Fibroblast of pulmonary artery (primary cell): ENCODE results near the gene NCK2.

Experiments used
- DNase-seq: peaks from one replicate; pipeline ENCODE4 v3.0.0-alpha.2; 2010; ENCODE audit warnings: low read depth
- H3K4me3 ChIP-seq: replicated peaks from 2 replicates; pipeline ENCODE4 v1.5.1; 2011; ENCODE audit warnings: low read depth, mild to moderate bottlenecking, control low read depth, low read length, moderate library complexity
- TF ChIP-seq, protein P1 (sequence below): IDR thresholded peaks from 2 replicates; pipeline ENCODE4 v1.5.1; 2011; ENCODE audit warnings: mild to moderate bottlenecking, control low read depth, low read length, inconsistent platforms; ENCODE audit errors: missing control alignments

Gene NCK2

DNA sequence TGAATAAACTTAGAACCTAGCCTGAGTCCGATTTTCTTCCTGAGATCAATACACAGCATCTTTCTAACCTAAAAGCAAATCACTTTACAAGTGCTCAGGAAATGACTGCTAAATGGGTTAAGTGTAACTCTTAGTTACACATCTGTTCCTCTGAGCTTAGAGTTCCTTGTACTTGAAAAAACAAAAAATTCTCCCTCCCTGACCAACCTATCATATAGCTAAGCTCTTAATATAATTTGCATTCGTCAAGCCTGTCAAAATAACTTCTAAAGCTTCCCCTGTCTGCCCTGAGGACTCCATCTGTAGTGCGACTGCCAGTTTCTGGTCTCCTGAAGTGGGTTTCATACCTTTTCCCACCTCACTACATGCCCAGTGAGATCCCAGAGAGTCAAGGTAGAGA lies 190.4 kb downstream of the NCK2 start:
- no peak for DNase-seq
- TF ChIP-seq, protein P1, sequence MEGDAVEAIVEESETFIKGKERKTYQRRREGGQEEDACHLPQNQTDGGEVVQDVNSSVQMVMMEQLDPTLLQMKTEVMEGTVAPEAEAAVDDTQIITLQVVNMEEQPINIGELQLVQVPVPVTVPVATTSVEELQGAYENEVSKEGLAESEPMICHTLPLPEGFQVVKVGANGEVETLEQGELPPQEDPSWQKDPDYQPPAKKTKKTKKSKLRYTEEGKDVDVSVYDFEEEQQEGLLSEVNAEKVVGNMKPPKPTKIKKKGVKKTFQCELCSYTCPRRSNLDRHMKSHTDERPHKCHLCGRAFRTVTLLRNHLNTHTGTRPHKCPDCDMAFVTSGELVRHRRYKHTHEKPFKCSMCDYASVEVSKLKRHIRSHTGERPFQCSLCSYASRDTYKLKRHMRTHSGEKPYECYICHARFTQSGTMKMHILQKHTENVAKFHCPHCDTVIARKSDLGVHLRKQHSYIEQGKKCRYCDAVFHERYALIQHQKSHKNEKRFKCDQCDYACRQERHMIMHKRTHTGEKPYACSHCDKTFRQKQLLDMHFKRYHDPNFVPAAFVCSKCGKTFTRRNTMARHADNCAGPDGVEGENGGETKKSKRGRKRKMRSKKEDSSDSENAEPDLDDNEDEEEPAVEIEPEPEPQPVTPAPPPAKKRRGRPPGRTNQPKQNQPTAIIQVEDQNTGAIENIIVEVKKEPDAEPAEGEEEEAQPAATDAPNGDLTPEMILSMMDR, result no peak
- H3K4me3 ChIP-seq, result no peak overlapping the region

DNA sequence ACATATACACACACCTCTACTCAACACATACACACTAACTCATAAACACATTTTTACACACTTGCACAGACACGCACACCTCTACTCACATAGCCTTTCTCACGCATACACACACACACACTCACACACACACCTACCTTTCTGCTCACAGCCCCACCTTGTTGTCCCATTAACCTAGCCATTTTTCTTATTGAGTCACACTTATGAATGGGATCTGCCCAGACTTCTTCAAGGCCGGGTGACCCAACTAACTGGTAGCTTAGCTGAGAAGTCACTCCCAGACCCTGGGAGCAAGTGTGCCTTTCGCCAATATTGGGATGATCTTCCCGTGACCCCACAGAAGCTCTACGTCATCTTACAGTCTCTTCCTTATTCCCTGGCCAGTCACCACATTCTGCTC lies 192.2 kb downstream of the NCK2 start:
- no peak for DNase-seq
- H3K4me3 ChIP-seq, result no peak overlapping the region
- TF ChIP-seq, protein P1, result no peak

DNA sequence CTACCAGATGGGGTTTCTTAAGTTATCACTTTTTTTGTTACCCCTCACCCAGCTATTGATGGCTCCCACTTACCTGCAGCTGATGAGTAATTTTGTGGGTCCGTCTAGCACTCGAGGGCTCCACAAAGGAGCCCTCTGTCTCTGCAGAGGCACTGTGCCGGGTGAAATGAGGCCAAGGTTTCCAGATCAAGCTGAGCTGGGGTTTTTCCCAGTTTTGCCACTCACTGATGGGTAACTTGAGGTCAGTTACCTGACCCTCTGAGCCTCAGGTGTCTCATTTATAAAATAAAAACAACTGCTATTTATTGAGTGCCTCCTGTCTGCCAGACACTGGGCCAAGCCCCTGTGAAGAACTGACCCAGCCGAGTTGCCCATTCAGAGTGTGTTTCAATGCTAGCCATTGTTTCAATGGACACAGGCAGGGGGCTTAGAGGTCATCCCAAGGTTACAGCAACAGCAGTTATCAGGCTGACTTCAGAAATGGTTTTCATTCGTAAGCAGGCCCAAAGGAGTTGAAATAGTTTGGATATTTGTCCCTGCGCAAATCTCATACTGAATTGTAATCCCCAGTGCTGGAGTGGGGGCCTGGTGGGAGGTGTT lies 192.9 kb downstream of the NCK2 start:
- TF ChIP-seq, protein P1, result no peak
- no peak overlapping the region for H3K4me3 ChIP-seq
- no peak for DNase-seq
